ENCODE data around the gene GYS2. TPM values are rescaled to one million over a fixed set of nuclear protein-coding genes. Genes with fewer than 3 reads are reported as not detected.
"Not testable (repeated sequence)": the region's sequence is repeated elsewhere in the genome, so short reads cannot be mapped to it uniquely, and the experiment has no call there.

The GYS2 gene
- not detected for polyA plus RNA-seq (2013, experiment 1 of 2)
- not detected for polyA plus RNA-seq (2013, experiment 2 of 2)

- no peaks in the 10 kb centered on the region for H3K27me3 ChIP-seq (ENCODE audit: insufficient read depth, low read length)
- no peak within 1 kb of the TSS for H3K27ac ChIP-seq (ENCODE audit: low read depth, low read length)
- 54% methylated on average over 7 of the region's 7 CpGs for WGBS
- H3K9ac ChIP-seq (ENCODE audit: low read depth, low read length) = no peak within 1 kb of the TSS
- peaks cover 8% of the 10 kb centered on the region; the same call in 1 of the 2 replicates for H3K4me1 ChIP-seq (ENCODE audit: insufficient read depth, low read length)
- no peaks in the 10 kb centered on the region for H3K9me3 ChIP-seq (ENCODE audit: insufficient read depth, low read depth, low read length)
- no peaks in the 10 kb centered on the region for H3K36me3 ChIP-seq (ENCODE audit: insufficient read depth, low read length)
- no peak within 1 kb of the TSS for H3K4me3 ChIP-seq (ENCODE audit: low read length)
Measured at GRCh38 chr12:21604245-21605101, at the start of gene GYS2. TSS of gene GYS2 (minus strand) at chr12:21604847. CDS start at chr12:21604592, 255 bp downstream.

- no peaks in the 10 kb centered on the region for H3K27me3 ChIP-seq (ENCODE audit: insufficient read depth, low read length)
- 89% methylated on average over 1 of the region's 1 CpG for WGBS
- no peaks in the 10 kb centered on the region for H3K9me3 ChIP-seq (ENCODE audit: insufficient read depth, low read depth, low read length)
- peaks cover 61% of the 10 kb centered on the region for H3K4me1 ChIP-seq (ENCODE audit: insufficient read depth, low read length)
- H3K9ac ChIP-seq (ENCODE audit: low read depth, low read length) = no peak overlapping the region
- no peak overlapping the region for H3K27ac ChIP-seq (ENCODE audit: low read depth, low read length)
- no peak overlapping the region for H3K4me3 ChIP-seq (ENCODE audit: low read length)
- H3K36me3 ChIP-seq (ENCODE audit: insufficient read depth, low read length) = peaks cover 99% of the 10 kb centered on the region
Measured at GRCh38 chr12:21651821-21652220, 47.2 kb upstream of the GYS2 start.

- Histone ChIP-seq H3K36me3 (ENCODE audit: insufficient read depth, low read length) (peaks cover 100% of the 10 kb centered on the region), H3K27ac (ENCODE audit: low read depth, low read length) (no peak overlapping the region), H3K27me3 (ENCODE audit: insufficient read depth, low read length) (no peaks in the 10 kb centered on the region), H3K4me1 (ENCODE audit: insufficient read depth, low read length) (peaks cover 69% of the 10 kb centered on the region), H3K9ac (ENCODE audit: low read depth, low read length) (no peak overlapping the region), H3K9me3 (ENCODE audit: insufficient read depth, low read depth, low read length) (no peaks in the 10 kb centered on the region), H3K4me3 (ENCODE audit: low read length) (no peak overlapping the region)
- WGBS = 100% methylated on average over 1 of the region's 1 CpG
Measured at GRCh38 chr12:21650997-21651396, 46.4 kb upstream of the GYS2 start.

- H3K4me1 ChIP-seq (ENCODE audit: insufficient read depth, low read length) = peaks cover 67% of the 10 kb centered on the region
- no peak overlapping the region for H3K27ac ChIP-seq (ENCODE audit: low read depth, low read length)
- no CpG with 5 or more reads among the region's 3 CpGs for WGBS
- no peak overlapping the region for H3K4me3 ChIP-seq (ENCODE audit: low read length)
- peaks cover 100% of the 10 kb centered on the region for H3K36me3 ChIP-seq (ENCODE audit: insufficient read depth, low read length)
- no peaks in the 10 kb centered on the region for H3K27me3 ChIP-seq (ENCODE audit: insufficient read depth, low read length)
- no peak overlapping the region for H3K9ac ChIP-seq (ENCODE audit: low read depth, low read length)
- no peaks in the 10 kb centered on the region for H3K9me3 ChIP-seq (ENCODE audit: insufficient read depth, low read depth, low read length)
Measured at GRCh38 chr12:21649034-21649433, 44.4 kb upstream of the GYS2 start.

GRCh38 chr12:21648378-21648777 is 43.7 kb upstream of the GYS2 start:
- Histone ChIP-seq H3K27me3 (ENCODE audit: insufficient read depth, low read length) (no peaks in the 10 kb centered on the region), H3K9me3 (ENCODE audit: insufficient read depth, low read depth, low read length) (no peaks in the 10 kb centered on the region), H3K4me3 (ENCODE audit: low read length) (no peak overlapping the region), H3K36me3 (ENCODE audit: insufficient read depth, low read length) (peaks cover 100% of the 10 kb centered on the region), H3K4me1 (ENCODE audit: insufficient read depth, low read length) (peaks cover 68% of the 10 kb centered on the region), H3K9ac (ENCODE audit: low read depth, low read length) (no peak overlapping the region), H3K27ac (ENCODE audit: low read depth, low read length) (0 out of 2 replicates have a peak overlapping the region, but pooled peaks have one; percentile 10)
- WGBS = 87% methylated on average over 2 of the region's 2 CpGs

GRCh38 chr12:21647179-21647578 is 42.5 kb upstream of the GYS2 start:
- Histone ChIP-seq H3K36me3 (ENCODE audit: insufficient read depth, low read length) (peaks cover 100% of the 10 kb centered on the region), H3K4me3 (ENCODE audit: low read length) (no peak overlapping the region), H3K27me3 (ENCODE audit: insufficient read depth, low read length) (no peaks in the 10 kb centered on the region), H3K4me1 (ENCODE audit: insufficient read depth, low read length) (peaks cover 59% of the 10 kb centered on the region), H3K9ac (ENCODE audit: low read depth, low read length) (0 out of 2 replicates have a peak overlapping the region, but pooled peaks have one; percentile 27), H3K27ac (ENCODE audit: low read depth, low read length) (peak overlapping the region; percentile 44; the same call in 1 of the 2 replicates), H3K9me3 (ENCODE audit: insufficient read depth, low read depth, low read length) (no peaks in the 10 kb centered on the region)

GRCh38 chr12:21645041-21645500 is 40.4 kb upstream of the GYS2 start:
- 60% methylated on average over 5 of the region's 7 CpGs for WGBS
- not testable (repeated sequence) for H3K27me3 ChIP-seq (ENCODE audit: insufficient read depth, low read length); H3K9me3 ChIP-seq (ENCODE audit: insufficient read depth, low read depth, low read length); H3K4me3 ChIP-seq (ENCODE audit: low read length)
- Histone ChIP-seq H3K36me3 (ENCODE audit: insufficient read depth, low read length) (peaks cover 100% of the 10 kb centered on the region), H3K4me1 (ENCODE audit: insufficient read depth, low read length) (peaks cover 51% of the 10 kb centered on the region), H3K9ac (ENCODE audit: low read depth, low read length) (peak overlapping the region; percentile 32; the same call in 1 of the 2 replicates), H3K27ac (ENCODE audit: low read depth, low read length) (peak overlapping the region; percentile 65)

GRCh38 chr12:21644516-21644915 is 39.9 kb upstream of the GYS2 start:
- H3K36me3 ChIP-seq (ENCODE audit: insufficient read depth, low read length) = peaks cover 100% of the 10 kb centered on the region
- 92% methylated on average over 4 of the region's 4 CpGs for WGBS

GRCh38 chr12:21643758-21644157 is 39.1 kb upstream of the GYS2 start:
- Histone ChIP-seq H3K9me3 (ENCODE audit: insufficient read depth, low read depth, low read length) (no peaks in the 10 kb centered on the region), H3K4me1 (ENCODE audit: insufficient read depth, low read length) (peaks cover 45% of the 10 kb centered on the region), H3K27ac (ENCODE audit: low read depth, low read length) (no peak overlapping the region), H3K9ac (ENCODE audit: low read depth, low read length) (no peak overlapping the region), H3K27me3 (ENCODE audit: insufficient read depth, low read length) (no peaks in the 10 kb centered on the region), H3K4me3 (ENCODE audit: low read length) (no peak overlapping the region), H3K36me3 (ENCODE audit: insufficient read depth, low read length) (peaks cover 100% of the 10 kb centered on the region)
- WGBS = 92% methylated on average over 3 of the region's 3 CpGs

More at GRCh38 chr12:21644516-21644915, 39.9 kb upstream of the GYS2 start:
- Histone ChIP-seq H3K4me3 (ENCODE audit: low read length) (no peak overlapping the region), H3K27me3 (ENCODE audit: insufficient read depth, low read length) (no peaks in the 10 kb centered on the region), H3K27ac (ENCODE audit: low read depth, low read length) (peak overlapping the region; percentile 63), H3K9ac (ENCODE audit: low read depth, low read length) (peak overlapping the region; percentile 32; the same call in 1 of the 2 replicates), H3K4me1 (ENCODE audit: insufficient read depth, low read length) (peaks cover 51% of the 10 kb centered on the region), H3K9me3 (ENCODE audit: insufficient read depth, low read depth, low read length) (no peaks in the 10 kb centered on the region)

- Histone ChIP-seq H3K9ac (ENCODE audit: low read depth, low read length) (no peak overlapping the region), H3K27ac (ENCODE audit: low read depth, low read length) (peak overlapping the region; percentile 12; the same call in 1 of the 2 replicates), H3K36me3 (ENCODE audit: insufficient read depth, low read length) (peaks cover 100% of the 10 kb centered on the region), H3K4me1 (ENCODE audit: insufficient read depth, low read length) (peaks cover 36% of the 10 kb centered on the region), H3K27me3 (ENCODE audit: insufficient read depth, low read length) (no peaks in the 10 kb centered on the region), H3K4me3 (ENCODE audit: low read length) (no peak overlapping the region), H3K9me3 (ENCODE audit: insufficient read depth, low read depth, low read length) (no peaks in the 10 kb centered on the region)
- WGBS = no CpG with 5 or more reads among the region's 1 CpG
Measured at GRCh38 chr12:21642707-21643389, 38.2 kb upstream of the GYS2 start.
